Skeletal muscle tissue (tissue), 4 donors: ENCODE data around the gene CDAN1. TPM values are rescaled to one million over a fixed set of nuclear protein-coding genes. Genes with fewer than 3 reads are reported as not detected.

ENCODE experiments used
- H3K27ac ChIP-seq: one replicate; pipeline ENCODE4 v1.7.0; 2013; ENCODE audit warnings: mild to moderate bottlenecking, low read depth, low read length, inconsistent platforms
- H3K27me3 ChIP-seq, 3 donors: one replicate each; pipeline ENCODE4 v1.7.0; 2013; ENCODE audit warnings: low read length in 3 of 3; ENCODE audit not compliant: control insufficient read depth in 3 of 3, insufficient read depth in 3 of 3
- H3K36me3 ChIP-seq, 3 donors: one replicate each; pipeline ENCODE4 v1.7.0; 2013; ENCODE audit warnings: low read length in 3 of 3; ENCODE audit not compliant: control insufficient read depth in 3 of 3, insufficient read depth in 3 of 3
- H3K4me1 ChIP-seq, 3 donors: one replicate each; pipeline ENCODE4 v1.7.0; 2013; ENCODE audit warnings: low read length in 3 of 3, mild to moderate bottlenecking in 3 of 3; ENCODE audit not compliant: control insufficient read depth in 3 of 3, insufficient read depth in 3 of 3
- H3K4me3 ChIP-seq, 3 donors: one replicate each; pipeline ENCODE4 v1.7.0; 2013; ENCODE audit warnings: low read length in 3 of 3
- H3K9ac ChIP-seq, 3 donors: one replicate each; pipeline ENCODE4 v1.7.0; 2013; ENCODE audit warnings: low read length in 3 of 3, mild to moderate bottlenecking in 3 of 3, moderate library complexity in 2 of 3, low read depth in 1 of 3
- H3K9me3 ChIP-seq, 3 donors: one replicate each; pipeline ENCODE4 v1.7.0; 2013; ENCODE audit warnings: low read length in 3 of 3; ENCODE audit not compliant: control insufficient read depth in 3 of 3
- total RNA-seq: library from RNA; depleted of rRNA; stranded (reverse); fragments of >200 nt; gene quantifications from one replicate; pipeline ENCODE4 v1.2.3, GENCODE V29; 2014
- donor health status: Osteomylitis.

Gene CDAN1
- total RNA-seq, 1 donor from 2014 or later = 9.9 TPM

DNA sequence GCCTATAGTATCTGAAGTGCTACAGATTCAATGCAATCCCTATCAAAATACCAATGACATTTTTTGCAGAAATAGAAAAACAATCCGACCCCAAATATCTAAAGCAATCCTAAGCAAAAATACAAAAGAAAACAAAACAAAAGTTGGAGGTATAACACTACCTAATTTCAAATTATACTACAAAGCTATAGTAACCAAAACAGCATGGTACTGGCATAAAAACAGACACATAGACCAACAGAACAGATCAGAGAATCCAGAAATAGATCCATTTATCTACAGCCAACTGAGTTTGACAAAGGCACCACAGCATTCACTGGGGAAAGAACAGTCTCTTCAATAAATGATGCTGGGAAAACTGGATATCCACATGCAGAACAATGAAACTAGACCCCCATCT lies 23.8 kb upstream of the CDAN1 start:
- Histone ChIP-seq H3K4me1 (peaks cover 7 to 10% (median 9%) of the 10 kb centered on the region in 3 donors), H3K4me3 (no peak overlapping the region), H3K36me3 (peaks cover 0 to 3% (median 0%) of the 10 kb centered on the region in 3 donors), H3K9ac (no peak overlapping the region), H3K27me3 (no peaks in the 10 kb centered on the region), H3K9me3 (peaks cover 0 to 2% (median 0%) of the 10 kb centered on the region in 3 donors), H3K27ac (no peak overlapping the region)

DNA sequence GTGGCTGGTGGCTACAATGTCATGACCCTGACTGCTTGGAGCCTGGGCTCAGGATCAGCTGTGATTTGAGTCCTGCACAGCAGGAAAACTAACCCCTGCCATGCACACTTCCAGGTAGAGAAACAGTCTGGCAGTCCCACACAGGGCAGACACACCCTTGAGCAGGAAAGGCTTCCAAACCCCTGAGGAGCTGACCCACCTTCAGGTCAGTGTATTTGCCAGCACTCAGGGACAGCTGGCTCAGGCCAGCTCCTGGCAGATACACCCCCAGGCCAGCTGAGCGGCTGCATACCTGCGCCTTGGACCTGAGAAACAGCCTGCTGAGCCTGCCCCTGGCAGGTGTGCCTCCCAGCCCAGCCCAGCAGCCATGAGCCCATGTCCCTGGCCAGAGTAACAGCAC lies 22.2 kb upstream of the CDAN1 start:
- peaks cover 0 to 3% (median 0%) of the 10 kb centered on the region in 3 donors for H3K36me3 ChIP-seq
- H3K27me3 ChIP-seq = no peaks in the 10 kb centered on the region
- H3K9ac ChIP-seq = peak overlapping the region in 1 of 3 donors; percentile 19
- peaks cover 7 to 10% (median 9%) of the 10 kb centered on the region in 3 donors for H3K4me1 ChIP-seq
- H3K27ac ChIP-seq = no peak overlapping the region
- no peak overlapping the region for H3K4me3 ChIP-seq
- H3K9me3 ChIP-seq = peaks cover 0 to 2% (median 0%) of the 10 kb centered on the region in 3 donors

DNA sequence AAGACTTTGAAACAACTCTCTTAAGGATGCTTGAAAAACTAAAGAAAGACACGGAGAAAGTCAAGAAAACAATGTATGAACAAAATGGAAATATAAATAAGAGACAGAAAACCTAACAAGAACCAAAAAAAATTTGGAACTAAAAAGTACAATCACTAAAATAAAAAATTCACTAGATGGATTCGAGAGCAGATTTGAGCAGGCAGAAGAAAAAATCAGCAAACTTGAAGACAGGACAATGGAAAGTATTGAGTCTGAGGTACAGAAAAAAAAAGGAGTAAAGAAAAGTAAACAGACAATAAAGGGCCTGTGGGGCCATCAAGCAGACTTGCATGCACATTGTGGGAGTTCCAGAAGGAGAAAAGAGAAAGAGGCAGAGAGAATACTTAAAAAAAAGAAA lies 13.4 kb upstream of the CDAN1 start:
- Histone ChIP-seq H3K27ac (no peak overlapping the region), H3K36me3 (peaks cover 11 to 23% (median 21%) of the 10 kb centered on the region in 3 donors)

DNA sequence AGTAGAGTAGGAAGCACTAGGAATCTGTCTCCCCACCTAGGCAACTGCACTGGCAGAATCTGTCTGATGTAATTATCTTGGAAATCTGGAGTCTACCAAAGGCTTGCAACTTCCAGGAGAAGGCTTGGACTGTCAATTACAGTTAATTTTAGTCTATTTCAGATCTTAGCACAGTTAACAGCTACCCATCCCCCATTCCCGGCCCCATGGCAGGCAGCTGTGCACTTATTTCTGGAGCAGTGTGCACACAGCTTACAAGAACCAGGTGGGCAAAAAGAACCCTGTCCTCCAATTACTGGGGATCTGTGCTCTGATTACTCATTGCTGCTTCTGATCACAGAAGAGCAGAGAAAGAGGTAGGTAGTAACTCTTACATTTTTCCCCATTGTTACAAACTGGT lies 12.3 kb upstream of the CDAN1 start:
- H3K27me3 ChIP-seq = no peaks in the 10 kb centered on the region
- peaks cover 0 to 3% (median 0%) of the 10 kb centered on the region in 3 donors for H3K4me1 ChIP-seq
- no peak overlapping the region for H3K27ac ChIP-seq
- H3K4me3 ChIP-seq = no peak overlapping the region
- H3K36me3 ChIP-seq = peaks cover 11 to 23% (median 21%) of the 10 kb centered on the region in 3 donors
- H3K9ac ChIP-seq = no peak overlapping the region
- no peaks in the 10 kb centered on the region for H3K9me3 ChIP-seq

More for the DNA sequence above, 13.4 kb upstream of the CDAN1 start:
- no peak overlapping the region for H3K9ac ChIP-seq
- H3K4me3 ChIP-seq = no peak overlapping the region
- peaks cover 0 to 3% (median 0%) of the 10 kb centered on the region in 3 donors for H3K4me1 ChIP-seq
- H3K27me3 ChIP-seq = no peaks in the 10 kb centered on the region
- no peaks in the 10 kb centered on the region for H3K9me3 ChIP-seq

DNA sequence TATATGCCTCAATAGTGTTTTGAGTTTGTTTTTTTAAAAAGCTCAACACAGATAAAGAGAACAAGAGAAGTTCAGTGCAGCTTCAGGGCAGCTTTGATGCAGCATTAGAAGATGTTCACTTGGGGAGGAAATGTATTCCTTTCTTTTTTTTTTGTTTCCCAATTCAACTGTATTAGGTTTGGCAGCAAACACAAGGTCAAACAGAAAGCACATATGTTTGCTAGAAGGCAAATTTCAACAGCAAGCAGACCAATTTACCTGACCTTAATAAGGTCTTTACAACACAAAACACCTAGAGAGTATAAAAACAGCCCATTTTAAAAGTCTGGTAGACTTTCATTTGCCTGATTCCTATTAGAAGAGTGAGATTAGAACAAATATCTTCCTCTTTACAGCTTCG lies 7.3 kb upstream of the CDAN1 start:
- no peak overlapping the region for H3K4me3 ChIP-seq
- no peaks in the 10 kb centered on the region for H3K9me3 ChIP-seq

DNA sequence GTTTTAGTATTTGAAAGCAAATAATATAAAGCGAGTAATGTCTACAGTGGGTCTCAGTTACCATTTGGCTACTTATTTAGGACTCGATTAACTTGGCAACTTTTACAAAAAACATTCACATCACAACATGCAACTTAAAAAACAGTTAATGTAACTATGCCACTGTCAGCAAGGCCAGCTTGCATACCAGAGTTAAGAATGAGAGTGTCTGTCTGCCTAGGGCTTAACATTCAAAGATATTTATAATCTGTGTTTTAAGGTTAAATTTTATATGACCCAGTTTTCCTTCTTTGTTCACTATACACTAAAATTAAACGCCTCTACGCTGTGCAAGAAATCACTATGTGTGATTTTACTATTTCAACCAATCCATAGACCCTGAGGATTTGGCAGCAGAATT lies 5.2 kb upstream of the CDAN1 start:
- H3K27ac ChIP-seq = no peak overlapping the region
- peaks cover 4 to 8% (median 7%) of the 10 kb centered on the region in 3 donors for H3K4me1 ChIP-seq
- H3K9ac ChIP-seq = no peak overlapping the region
- no peaks in the 10 kb centered on the region for H3K27me3 ChIP-seq
- no peaks in the 10 kb centered on the region for H3K9me3 ChIP-seq
- H3K36me3 ChIP-seq = peaks cover 2 to 6% (median 4%) of the 10 kb centered on the region in 3 donors
- no peak overlapping the region for H3K4me3 ChIP-seq

More for the DNA sequence above, 7.3 kb upstream of the CDAN1 start:
- peaks cover 2 to 6% (median 4%) of the 10 kb centered on the region in 3 donors for H3K36me3 ChIP-seq
- H3K9ac ChIP-seq = no peak overlapping the region
- H3K27me3 ChIP-seq = no peaks in the 10 kb centered on the region
- peaks cover 0 to 3% (median under 1%) of the 10 kb centered on the region in 3 donors for H3K4me1 ChIP-seq
- no peak overlapping the region for H3K27ac ChIP-seq

DNA sequence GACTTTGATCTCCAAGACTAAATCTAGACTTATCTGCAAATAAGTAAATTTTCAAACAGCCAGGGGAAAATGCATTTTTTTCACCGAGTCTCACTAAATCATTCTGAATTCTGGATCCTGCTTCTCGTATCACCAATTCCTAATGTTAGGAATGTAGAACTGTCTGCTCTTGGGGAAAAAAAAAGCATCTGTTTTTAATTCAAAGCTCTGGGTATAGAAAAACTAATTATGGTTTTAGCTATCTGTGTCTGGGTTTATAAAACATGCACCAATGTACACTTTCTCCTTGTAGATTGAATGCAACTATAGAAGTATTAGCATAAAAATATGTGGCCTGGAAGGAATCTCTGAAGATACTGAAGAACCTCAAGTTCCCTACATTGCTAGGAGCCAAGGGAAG lies 4.8 kb upstream of the CDAN1 start:
- H3K9ac ChIP-seq = no peak overlapping the region
- no peak overlapping the region for H3K4me3 ChIP-seq
- no peak overlapping the region for H3K27ac ChIP-seq
- no peaks in the 10 kb centered on the region for H3K9me3 ChIP-seq
- H3K27me3 ChIP-seq = no peaks in the 10 kb centered on the region
- H3K36me3 ChIP-seq = peaks cover 2 to 6% (median 4%) of the 10 kb centered on the region in 3 donors
- H3K4me1 ChIP-seq = peaks cover 4 to 9% (median 7%) of the 10 kb centered on the region in 3 donors

DNA sequence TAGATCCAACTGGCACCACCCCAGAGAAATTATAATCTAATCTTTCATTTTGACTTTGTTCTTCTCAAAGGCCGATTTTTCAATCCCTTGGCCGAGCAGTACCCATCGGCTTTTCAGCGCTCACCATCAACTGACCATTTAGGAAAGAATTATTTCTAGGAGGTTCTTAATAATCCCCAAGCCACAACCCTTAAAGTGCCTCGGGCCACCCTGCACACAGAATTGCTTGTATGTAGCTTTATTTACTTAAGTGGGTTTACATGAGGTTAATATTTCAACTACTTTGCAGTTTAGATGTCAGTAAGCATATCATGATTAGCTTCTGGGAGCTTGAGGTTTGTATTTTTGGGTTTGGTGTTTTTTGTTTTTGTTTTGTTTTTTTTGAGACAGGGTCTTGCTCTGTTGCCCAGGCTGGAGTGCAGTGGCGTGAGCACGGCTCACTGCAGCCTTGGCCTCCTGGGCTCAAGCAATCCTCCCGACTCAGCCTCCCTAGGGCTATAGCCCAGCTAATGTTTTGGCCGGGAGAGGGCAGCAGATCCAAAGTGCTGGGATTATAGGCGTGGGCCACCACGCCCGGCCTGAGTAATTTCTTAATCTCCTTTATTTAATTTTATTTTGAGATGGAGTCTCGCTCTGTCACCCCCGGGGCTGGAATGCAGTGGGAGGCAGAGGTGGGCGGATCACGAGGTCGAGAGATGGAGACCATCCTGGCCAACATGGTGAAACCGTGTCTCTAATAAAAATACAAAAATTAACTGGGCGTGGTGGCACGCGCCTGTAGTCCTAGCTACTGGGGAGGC lies 801 bp upstream of the CDAN1 start:
- Histone ChIP-seq H3K27ac (peak overlapping the region; percentile 83), H3K4me1 (peaks cover 10 to 18% (median 18%) of the 10 kb centered on the region in 3 donors), H3K9me3 (no peaks in the 10 kb centered on the region), H3K27me3 (no peaks in the 10 kb centered on the region), H3K36me3 (peaks cover 22 to 25% (median 24%) of the 10 kb centered on the region in 3 donors), H3K4me3 (peak overlapping the region; percentile 78 to 94 (median 82)), H3K9ac (peak overlapping the region; percentile 87 to 94 (median 88))

DNA sequence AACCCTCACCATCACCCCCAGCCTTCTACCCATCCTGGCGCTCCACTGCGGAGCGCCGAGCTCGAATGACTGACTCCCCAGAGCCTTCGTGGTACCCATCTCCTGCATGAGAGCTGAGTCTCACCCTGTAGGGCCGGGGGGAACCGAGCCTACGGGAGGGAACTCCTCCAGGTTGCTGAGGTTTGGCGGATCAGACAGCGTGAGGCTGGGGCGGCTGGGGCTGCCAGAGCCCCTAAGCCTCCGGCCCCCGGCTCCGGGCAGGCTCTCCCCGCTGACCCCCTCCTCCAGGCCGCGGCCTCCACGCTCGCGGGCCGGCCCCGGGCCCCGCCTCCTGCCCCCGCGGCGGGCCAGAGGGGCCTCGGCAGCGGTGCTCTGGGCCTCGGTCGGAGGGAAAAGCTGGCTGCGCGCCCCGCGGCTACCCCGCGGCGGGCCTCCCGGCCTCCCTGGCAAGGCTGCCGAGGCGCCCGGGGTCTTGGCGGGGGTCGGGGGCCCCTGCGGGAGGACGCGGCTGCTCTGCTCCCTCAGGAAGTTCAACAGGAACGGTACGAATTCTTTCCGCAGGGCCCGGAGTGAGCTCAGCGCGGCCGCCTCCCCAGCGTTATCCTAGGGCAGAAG lies 643 bp downstream of the CDAN1 start:
- H3K4me1 ChIP-seq = peaks cover 10 to 18% (median 15%) of the 10 kb centered on the region in 3 donors
- H3K4me3 ChIP-seq = peak overlapping the region; percentile 79 to 96 (median 94)
- peak overlapping the region; percentile 79 to 91 (median 82) for H3K9ac ChIP-seq
- no peaks in the 10 kb centered on the region for H3K9me3 ChIP-seq
- no peaks in the 10 kb centered on the region for H3K27me3 ChIP-seq
- H3K27ac ChIP-seq = peak overlapping the region; percentile 83
- H3K36me3 ChIP-seq = peaks cover 36 to 38% (median 38%) of the 10 kb centered on the region in 3 donors
